CD4-positive, alpha-beta memory T cell (primary cell): ENCODE results near the gene NKAIN4. TPM values are rescaled to one million over a fixed set of nuclear protein-coding genes. Genes with fewer than 3 reads are reported as not detected.
A peak's percentile ranks its signal among the peaks of the same experiment; 100 is the strongest.
"Not testable (repeated sequence)": the region's sequence is repeated elsewhere in the genome, so short reads cannot be mapped to it uniquely, and the experiment has no call there.

Source experiments
- CTCF ChIA-PET: fragments of 350-600 bp; sonication (Branson Sonifier 250); formaldehyde crosslinking; loops from one replicate; lab custom pipeline; 2021; ENCODE audit warnings: inconsistent platforms; ENCODE audit not compliant: partially characterized antibody; lab: Charles Lee
- POLR2A ChIA-PET: fragments of 350-600 bp; sonication (Branson Sonifier 250); formaldehyde crosslinking; loops from one replicate; lab custom pipeline; 2021; ENCODE audit not compliant: partially characterized antibody; lab: Charles Lee
- DNase-seq, 5 donors: peaks; one replicate each; pipeline versions ENCODE4 v3.0.0 to v3.0.0-alpha.2; 2020 to 2022; ENCODE audit warnings: mixed read lengths in 1 of 5
- H3K27ac ChIP-seq: one replicate; pipeline ENCODE4 v1.7.0; 2013; ENCODE audit warnings: low read depth, low read length
- H3K27me3 ChIP-seq: 2 replicates; pipeline ENCODE4 v1.7.0; 2013; ENCODE audit warnings: mild to moderate bottlenecking, low read length, moderate library complexity; ENCODE audit not compliant: insufficient read depth
- H3K36me3 ChIP-seq: 2 replicates; pipeline ENCODE4 v1.7.0; 2013; ENCODE audit warnings: mild to moderate bottlenecking, low read length, moderate library complexity; ENCODE audit not compliant: insufficient read depth
- H3K4me1 ChIP-seq: 2 replicates; pipeline ENCODE4 v1.7.0; 2013; ENCODE audit warnings: mild to moderate bottlenecking, low read length, moderate library complexity; ENCODE audit not compliant: insufficient read depth
- H3K4me3 ChIP-seq, 2 donors: one replicate each; pipeline ENCODE4 v1.7.0; 2013; ENCODE audit warnings: low read length in 2 of 2, mild to moderate bottlenecking in 1 of 2
- H3K9me3 ChIP-seq, 2 donors: one replicate each; pipeline ENCODE4 v1.7.0; 2013; ENCODE audit warnings: low read length in 2 of 2, control low read depth in 1 of 2; ENCODE audit not compliant: control insufficient read depth in 1 of 2
- H3K27ac Mint-ChIP-seq, 7 donors: one replicate each; pipeline ENCODE4 v1.8.0; 2020 to 2021; ENCODE audit warnings: mixed read lengths in 7 of 7, mild to moderate bottlenecking in 6 of 7, inconsistent platforms in 3 of 7, moderate library complexity in 3 of 7
- H3K27me3 Mint-ChIP-seq, 2 donors: one replicate each; pipeline ENCODE4 v1.8.0; 2020 to 2021; ENCODE audit warnings: mixed read lengths in 2 of 2
- H3K36me3 Mint-ChIP-seq, 2 donors: one replicate each; pipeline ENCODE4 v1.8.0; 2020 to 2021; ENCODE audit warnings: mixed read lengths in 2 of 2, inconsistent platforms in 1 of 2, mild to moderate bottlenecking in 1 of 2
- H3K4me1 Mint-ChIP-seq, 4 donors: one replicate each; pipeline ENCODE4 v1.8.0; 2020 to 2021; ENCODE audit warnings: mixed read lengths in 4 of 4, mild to moderate bottlenecking in 1 of 4
- H3K4me3 Mint-ChIP-seq, 8 donors: one replicate each; pipeline ENCODE4 v1.8.0; 2020 to 2021; ENCODE audit warnings: mixed read lengths in 8 of 8, mild to moderate bottlenecking in 7 of 8, moderate library complexity in 6 of 8, inconsistent platforms in 3 of 8
- H3K9me3 Mint-ChIP-seq, 8 donors: one replicate each; pipeline ENCODE4 v1.8.0; 2020 to 2021; ENCODE audit warnings: mixed read lengths in 8 of 8, mild to moderate bottlenecking in 5 of 8, inconsistent platforms in 3 of 8, moderate library complexity in 1 of 8
- intact Hi-C: fragments of 100-400 bp; cut with micrococcal nuclease; formaldehyde crosslinking; loops from one replicate; pipeline ENCODE4 v1.15.1; 2023
- polyA plus RNA-seq, 2 donors: library from polyadenylated mRNA; unstranded; fragments of 300-500 nt; fragmentation: Illumina TruSeq; gene quantifications; one replicate each; pipeline ENCODE4 v1.2.3, GENCODE V29; 2021
- total RNA-seq, 2 experiments: library from RNA; stranded (reverse); gene quantifications; one replicate each; pipeline ENCODE4 v1.2.3, GENCODE V29; 2021

The NKAIN4 gene
- total and polyA plus RNA-seq, 4 experiments from 2014 or later = not detected

- no peaks in the 10 kb centered on the region for H3K36me3 ChIP-seq
- no peaks in the 10 kb centered on the region for H3K9me3 ChIP-seq
- ChIA-PET POLR2A (no interaction called here), CTCF (no interaction called here)
- intact Hi-C loops = no loop called here
- H3K27me3 ChIP-seq = peaks cover 19% of the 10 kb centered on the region
- no peak overlapping the region for H3K27ac Mint-ChIP-seq
- peaks cover 0 to 4% (median 0%) of the 10 kb centered on the region in 8 donors for H3K9me3 Mint-ChIP-seq
- H3K4me3 Mint-ChIP-seq = peak overlapping the region in 1 of 8 donors; percentile 60
- H3K36me3 Mint-ChIP-seq = no peaks in the 10 kb centered on the region
- peaks cover 33 to 37% of the 10 kb centered on the region in 2 donors for H3K27me3 Mint-ChIP-seq
- H3K4me3 ChIP-seq = no peak overlapping the region
- peaks cover 8% of the 10 kb centered on the region for H3K4me1 ChIP-seq
- no peak for DNase-seq
- no peak overlapping the region for H3K27ac ChIP-seq
- peaks cover 7 to 13% (median 8%) of the 10 kb centered on the region in 4 donors for H3K4me1 Mint-ChIP-seq
Measured at GRCh38 chr20:63252284-63252711, 2.0 kb downstream of the NKAIN4 start.

- H3K4me3 Mint-ChIP-seq, H3K36me3 Mint-ChIP-seq, CTCF ChIA-PET, H3K4me3 ChIP-seq, H3K27ac Mint-ChIP-seq, intact Hi-C loops, H3K4me1 ChIP-seq, H3K36me3 ChIP-seq, POLR2A ChIA-PET, H3K9me3 Mint-ChIP-seq, H3K9me3 ChIP-seq, H3K27ac ChIP-seq, DNase-seq: not testable (repeated sequence)
- H3K27me3 ChIP-seq = peaks cover 19% of the 10 kb centered on the region
- Mint-ChIP-seq H3K4me1 (peaks cover 4 to 13% (median 7%) of the 10 kb centered on the region in 4 donors), H3K27me3 (peaks cover 28 to 31% of the 10 kb centered on the region in 2 donors)
Measured at GRCh38 chr20:63251350-63251749, 2.9 kb downstream of the NKAIN4 start.

GRCh38 chr20:63249891-63250290, 4.4 kb downstream of the NKAIN4 start:
- Mint-ChIP-seq H3K27ac (no peak overlapping the region), H3K4me3 (no peak overlapping the region), H3K27me3 (peaks cover 20 to 27% of the 10 kb centered on the region in 2 donors), H3K4me1 (peaks cover 4 to 7% (median 6%) of the 10 kb centered on the region in 4 donors), H3K9me3 (peaks cover 0 to 4% (median 0%) of the 10 kb centered on the region in 8 donors), H3K36me3 (no peaks in the 10 kb centered on the region)
- CTCF ChIA-PET = no interaction called here
- POLR2A ChIA-PET = no interaction called here
- Histone ChIP-seq H3K9me3 (no peaks in the 10 kb centered on the region), H3K4me3 (no peak overlapping the region), H3K27ac (no peak overlapping the region), H3K36me3 (no peaks in the 10 kb centered on the region), H3K27me3 (peaks cover 12% of the 10 kb centered on the region), H3K4me1 (peaks cover 8% of the 10 kb centered on the region)
- intact Hi-C loops = no loop called here
- no peak for DNase-seq

GRCh38 chr20:63248835-63249591, 5.2 kb downstream of the NKAIN4 start:
- Mint-ChIP-seq H3K36me3 (no peaks in the 10 kb centered on the region), H3K9me3 (peaks cover 0 to 4% (median 0%) of the 10 kb centered on the region in 8 donors), H3K27me3 (peaks cover 22 to 28% of the 10 kb centered on the region in 2 donors), H3K27ac (no peak overlapping the region), H3K4me3 (no peak overlapping the region), H3K4me1 (peaks cover 4 to 7% (median 6%) of the 10 kb centered on the region in 4 donors)
- Histone ChIP-seq H3K4me3 (no peak overlapping the region), H3K27ac (no peak overlapping the region), H3K27me3 (peaks cover 12% of the 10 kb centered on the region), H3K4me1 (peaks cover 8% of the 10 kb centered on the region), H3K36me3 (no peaks in the 10 kb centered on the region), H3K9me3 (no peaks in the 10 kb centered on the region)
- DNase-seq = no peak
- ChIA-PET POLR2A (no interaction called here), CTCF (no interaction called here)
- intact Hi-C loops = no loop called here

GRCh38 chr20:63247671-63248228, 6.5 kb downstream of the NKAIN4 start:
- H3K27me3 Mint-ChIP-seq = peaks cover 15 to 27% of the 10 kb centered on the region in 2 donors
- peaks cover 0 to 1% (median 0%) of the 10 kb centered on the region in 8 donors for H3K9me3 Mint-ChIP-seq
- no peak overlapping the region for H3K4me3 Mint-ChIP-seq
- POLR2A ChIA-PET = no interaction called here
- H3K27ac Mint-ChIP-seq = no peak overlapping the region
- H3K36me3 ChIP-seq = no peaks in the 10 kb centered on the region
- H3K4me1 Mint-ChIP-seq = peaks cover 2% of the 10 kb centered on the region in 4 donors
- no peaks in the 10 kb centered on the region for H3K4me1 ChIP-seq
- no peak overlapping the region for H3K4me3 ChIP-seq
- no peaks in the 10 kb centered on the region for H3K36me3 Mint-ChIP-seq
- H3K27ac ChIP-seq = no peak overlapping the region
- H3K9me3 ChIP-seq = no peaks in the 10 kb centered on the region
- CTCF ChIA-PET = no interaction called here
- intact Hi-C loops = no loop called here
- H3K27me3 ChIP-seq = peaks cover 5% of the 10 kb centered on the region
- DNase-seq = no peak

GRCh38 chr20:63246490-63247288, 7.6 kb downstream of the NKAIN4 start:
- Mint-ChIP-seq H3K27ac (no peak overlapping the region), H3K4me1 (no peaks in the 10 kb centered on the region), H3K4me3 (no peak overlapping the region), H3K9me3 (no peaks in the 10 kb centered on the region), H3K27me3 (peaks cover 13 to 27% of the 10 kb centered on the region in 2 donors), H3K36me3 (no peaks in the 10 kb centered on the region)
- no peaks in the 10 kb centered on the region for H3K4me1 ChIP-seq
- no peaks in the 10 kb centered on the region for H3K27me3 ChIP-seq
- H3K36me3 ChIP-seq = no peaks in the 10 kb centered on the region
- ChIA-PET CTCF (interaction anchor here (1.2 kb wide), 1 partner anchor 23 kb away, joined by 3 read pairs; no protein-coding TSS in a partner anchor), POLR2A (no interaction called here)
- H3K27ac ChIP-seq = no peak overlapping the region
- DNase-seq = no peak
- no peaks in the 10 kb centered on the region for H3K9me3 ChIP-seq
- no peak overlapping the region for H3K4me3 ChIP-seq
- intact Hi-C loops = no loop called here

GRCh38 chr20:63244468-63244867, 9.8 kb downstream of the NKAIN4 start:
- H3K36me3 Mint-ChIP-seq = no peaks in the 10 kb centered on the region
- Histone ChIP-seq H3K9me3 (no peaks in the 10 kb centered on the region), H3K36me3 (no peaks in the 10 kb centered on the region), H3K4me3 (no peak overlapping the region), H3K4me1 (no peaks in the 10 kb centered on the region), H3K27me3 (no peaks in the 10 kb centered on the region), H3K27ac (no peak overlapping the region)
- no peak overlapping the region for H3K4me3 Mint-ChIP-seq
- DNase-seq = no peak
- ChIA-PET CTCF (no interaction called here), POLR2A (no interaction called here)
- H3K4me1 Mint-ChIP-seq = no peaks in the 10 kb centered on the region
- intact Hi-C loops = no loop called here
- H3K27me3 Mint-ChIP-seq = peaks cover 6 to 18% of the 10 kb centered on the region in 2 donors
- H3K9me3 Mint-ChIP-seq = no peaks in the 10 kb centered on the region
- H3K27ac Mint-ChIP-seq = no peak overlapping the region
